B cell (primary cell): ENCODE data around the gene NRROS. TPM values are rescaled to one million over a fixed set of nuclear protein-coding genes. Genes with fewer than 3 reads are reported as not detected.

Experiments used
- ATAC-seq: fragments of 200-7000 bp; cut with Tn5 transposase; one replicate; pipeline ENCODE4 v1.10.0; 2021; ENCODE audit warnings: low read depth, mild to moderate bottlenecking, moderate number of reproducible peaks, moderate library complexity
- CTCF ChIA-PET: fragments of 350-600 bp; sonication (Branson Sonifier 250); formaldehyde crosslinking; loops from one replicate; lab custom pipeline; 2021; ENCODE audit warnings: antibody characterized with exemption, inconsistent platforms; lab: Charles Lee
- POLR2A ChIA-PET: fragments of 350-600 bp; sonication (Branson Sonifier 250); formaldehyde crosslinking; loops from one replicate; lab custom pipeline; 2021; ENCODE audit warnings: antibody characterized with exemption; lab: Charles Lee
- DNase-seq: peaks from one replicate; pipeline ENCODE4 v3.0.0; 2013
- H2AFZ ChIP-seq: 2 replicates; pipeline ENCODE4 v1.6.1; 2012; ENCODE audit warnings: mild to moderate bottlenecking, low read depth, low read length; ENCODE audit not compliant: insufficient read depth, poor library complexity, severe bottlenecking
- H3K27ac ChIP-seq, 2 donors: 1 replicate in 1 of 2; 2 replicates in 1 of 2; pipeline ENCODE4 v1.5.1; 2012 to 2013; ENCODE audit warnings: low read length in 2 of 2, mild to moderate bottlenecking in 2 of 2, moderate library complexity in 1 of 2
- H3K27me3 ChIP-seq, 4 experiments: fragments of 200-600 bp in 1 of 4; sonication (generic) in 1 of 4; replicated peaks in 1 of 4; 1 replicate in 2 of 4; 2 replicates in 2 of 4; pipeline versions ENCODE4 v1.6.1 to v1.7.0; 2013 to 2016; ENCODE audit warnings: low read length in 3 of 4, mild to moderate bottlenecking in 2 of 4, mixed read lengths in 1 of 4, moderate library complexity in 1 of 4; ENCODE audit not compliant: insufficient read depth in 4 of 4, control insufficient read depth in 3 of 4; ENCODE audit errors: control extremely low read depth in 1 of 4
- H3K36me3 ChIP-seq, 2 experiments: replicated peaks in 1 of 2; 1 replicate in 1 of 2; 2 replicates in 1 of 2; pipeline versions ENCODE4 v1.6.1 to v1.7.1; 2013; ENCODE audit warnings: low read length in 1 of 2; ENCODE audit not compliant: insufficient read depth in 2 of 2, control insufficient read depth in 1 of 2; ENCODE audit errors: control extremely low read depth in 1 of 2, extremely low read depth in 1 of 2
- H3K4me1 ChIP-seq, 2 donors: fragments of 200-600 bp in 1 of 2; sonication (generic) in 1 of 2; 1 replicate in 1 of 2; 2 replicates in 1 of 2; pipeline versions ENCODE4 v1.5.1 to v1.6.1; 2013 to 2017; ENCODE audit warnings: low read length in 2 of 2; ENCODE audit not compliant: control insufficient read depth in 2 of 2, insufficient read depth in 2 of 2
- H3K4me2 ChIP-seq: replicated peaks from 2 replicates; pipeline ENCODE3; 2012; ENCODE audit warnings: mild to moderate bottlenecking, low read depth, low read length; ENCODE audit not compliant: poor library complexity, severe bottlenecking
- H3K4me3 ChIP-seq, 5 experiments: fragments of 200-600 bp in 1 of 5; sonication (generic) in 1 of 5; 1 replicate in 3 of 5; 2 replicates in 2 of 5; pipeline versions ENCODE4 v1.5.1 to v1.7.0; 2011 to 2016; ENCODE audit warnings: low read length in 4 of 5, mild to moderate bottlenecking in 4 of 5, low read depth in 2 of 5, control low read depth in 1 of 5, moderate library complexity in 1 of 5; ENCODE audit not compliant: insufficient read depth in 1 of 5; ENCODE audit errors: control extremely low read depth in 1 of 5, extremely low read depth in 1 of 5
- H3K79me2 ChIP-seq: fragments of 200-600 bp; sonication (generic); one replicate; pipeline ENCODE4 v1.6.0; 2016; ENCODE audit warnings: low read length; ENCODE audit not compliant: control insufficient read depth, insufficient read depth
- H3K9ac ChIP-seq: fragments of 200-600 bp; sonication (generic); 2 replicates; pipeline ENCODE4 v1.6.1; 2017; ENCODE audit warnings: mild to moderate bottlenecking, low read length, moderate library complexity
- H3K9me3 ChIP-seq, 3 donors: one replicate each; pipeline versions ENCODE4 v1.6.1 to v1.7.1; 2013; ENCODE audit warnings: low read length in 2 of 3; ENCODE audit not compliant: control insufficient read depth in 2 of 3, insufficient read depth in 1 of 3; ENCODE audit errors: control extremely low read depth in 1 of 3
- H4K20me1 ChIP-seq: 2 replicates; pipeline ENCODE4 v1.6.0; 2012; ENCODE audit warnings: mild to moderate bottlenecking, low read length; ENCODE audit not compliant: insufficient read depth, control insufficient read depth, poor library complexity, severe bottlenecking
- H3K27ac Mint-ChIP-seq: one replicate; pipeline ENCODE4 v1.8.0; 2021; ENCODE audit warnings: mixed read lengths
- H3K27me3 Mint-ChIP-seq: one replicate; pipeline ENCODE4 v1.8.0; 2021; ENCODE audit warnings: mixed read lengths
- H3K4me1 Mint-ChIP-seq: one replicate; pipeline ENCODE4 v1.8.0; 2021; ENCODE audit warnings: mixed read lengths
- H3K4me3 Mint-ChIP-seq: one replicate; pipeline ENCODE4 v1.8.0; 2021; ENCODE audit warnings: mixed read lengths
- H3K9me3 Mint-ChIP-seq: one replicate; pipeline ENCODE4 v1.8.0; 2022; ENCODE audit warnings: mixed read lengths; ENCODE audit not compliant: insufficient read depth
- CTCF ChIP-seq: fragments of 200-600 bp; IDR thresholded peaks from one replicate; pipeline ENCODE4 v1.8.0; 2022; ENCODE audit warnings: antibody characterized with exemption, mild to moderate bottlenecking
- EZH2 ChIP-seq: IDR thresholded peaks from 2 replicates; pipeline ENCODE4 v1.6.1; 2012; ENCODE audit warnings: borderline replicate concordance, low read depth, mild to moderate bottlenecking, moderate library complexity, low read length; ENCODE audit not compliant: insufficient read depth, poor library complexity, severe bottlenecking
- WGBS: methylation state at CpG from one replicate; pipeline ENCODE4 v1.1.5; 2013; ENCODE audit warnings: missing lambda C conversion rate; ENCODE audit not compliant: insufficient coverage; 5-methylcytosine and 5-hydroxymethylcytosine counted together
- intact Hi-C: fragments of 100-400 bp; cut with micrococcal nuclease; formaldehyde crosslinking; loops from one replicate; pipeline ENCODE4 v1.10.0; 2022
- polyA plus RNA-seq: library from polyadenylated mRNA; depleted of rRNA; stranded (reverse); fragments of >200 nt; gene quantifications from 2 replicates; pipeline ENCODE4 v1.2.3, GENCODE V29; 2012
- total RNA-seq, 2 donors: library from RNA; stranded (reverse); fragments of 120-200 nt in 1 of 2; gene quantifications; 1 replicate in 1 of 2; 2 replicates in 1 of 2; pipeline versions ENCODE4 v1.2.3 to v1.2.4, GENCODE V29; 2013 to 2022

The NRROS gene
- total and polyA plus RNA-seq, 2 donors (not counting 1 experiment from before 2014, with no cell fraction given) = 40.1 to 87.9 TPM

- Histone ChIP-seq H3K27ac (peak overlapping the region; percentile 85 to 93), H3K79me2 (peaks cover 76% of the 10 kb centered on the region), H3K4me3 (peak overlapping the region; percentile 4 to 88 (median 83)), H4K20me1 (peaks cover 8% of the 10 kb centered on the region), H3K27me3 (no peaks in the 10 kb centered on the region), H2AFZ (no peak overlapping the region), H3K36me3 (peaks cover 2 to 30% of the 10 kb centered on the region in 2 experiments), H3K4me1 (peaks cover 60 to 76% of the 10 kb centered on the region in 2 donors), H3K9ac (peak overlapping the region; percentile 90), H3K9me3 (no peaks in the 10 kb centered on the region), H3K4me2 (peak overlapping the region; percentile 94)
- peak overlapping the region; percentile 99 for H3K27ac Mint-ChIP-seq
- 18% methylated on average over 7 of the region's 9 CpGs for WGBS
- POLR2A ChIA-PET = interaction anchor here (0.8 to 2.1 kb wide), 4 partner anchors 9 to 1033 kb away, joined by 3 to 15 read pairs (median 5); partner anchors contain the start of gene PAK2
- H3K9me3 Mint-ChIP-seq = no peaks in the 10 kb centered on the region
- intact Hi-C loops = loop anchor here (2.0 to 5.0 kb wide), 6 partner anchors 17 to 559 kb away; partner anchors contain the start of genes CEP19, FBXO45, NCBP2 and PIGX
- peaks cover 77% of the 10 kb centered on the region for H3K4me1 Mint-ChIP-seq
- DNase-seq (peak; percentile 72), ATAC-seq (peak; percentile 19)
- CTCF ChIA-PET = interaction anchor here (0.7 to 5.2 kb wide), 7 partner anchors 8 to 388 kb away, joined by 3 to 35 read pairs (median 4); no protein-coding TSS in a partner anchor
- H3K27me3 Mint-ChIP-seq = no peaks in the 10 kb centered on the region
- peak overlapping the region; percentile 89 for H3K4me3 Mint-ChIP-seq
- TF ChIP-seq CTCF = no peak
- TF ChIP-seq EZH2 = no peak
These were observed 2.0 kb downstream of the NRROS start for GRCh38 chr3:196641333-196642054.
